Liver (tissue), 9 donors: ENCODE measurements around the gene SLC16A7. TPM values are rescaled to one million over a fixed set of nuclear protein-coding genes. Genes with fewer than 3 reads are reported as not detected.

Source experiments
- DNase-seq: peaks from one replicate; pipeline ENCODE4 v3.0.0-alpha.2; 2017; ENCODE audit warnings: low spot score
- H3K27ac ChIP-seq, 2 donors: one replicate each; pipeline ENCODE4 v1.7.0; 2013; ENCODE audit warnings: inconsistent platforms in 2 of 2, low read length in 2 of 2, control low read depth in 1 of 2, low read depth in 1 of 2, mild to moderate bottlenecking in 1 of 2
- H3K27me3 ChIP-seq, 4 donors: one replicate each; pipeline versions ENCODE4 v1.6.1 to v1.7.0; 2013; ENCODE audit warnings: low read length in 3 of 4, inconsistent platforms in 1 of 4, mild to moderate bottlenecking in 1 of 4, moderate library complexity in 1 of 4; ENCODE audit not compliant: control insufficient read depth in 4 of 4, insufficient read depth in 4 of 4
- H3K36me3 ChIP-seq, 4 donors: one replicate each; pipeline versions ENCODE4 v1.6.1 to v1.7.0; 2013; ENCODE audit warnings: low read length in 3 of 4, mild to moderate bottlenecking in 3 of 4, low read depth in 1 of 4, moderate library complexity in 1 of 4; ENCODE audit not compliant: control insufficient read depth in 4 of 4, insufficient read depth in 3 of 4
- H3K4me1 ChIP-seq, 4 donors: one replicate each; pipeline versions ENCODE4 v1.6.1 to v1.7.0; 2013; ENCODE audit warnings: low read length in 3 of 4, mild to moderate bottlenecking in 3 of 4, moderate library complexity in 1 of 4; ENCODE audit not compliant: control insufficient read depth in 4 of 4, insufficient read depth in 4 of 4
- H3K4me3 ChIP-seq, 3 donors: one replicate each; pipeline versions ENCODE4 v1.6.1 to v1.7.0; 2013; ENCODE audit warnings: low read length in 3 of 3, control low read depth in 1 of 3, low read depth in 1 of 3, mild to moderate bottlenecking in 1 of 3
- H3K9ac ChIP-seq, 2 donors: one replicate each; pipeline ENCODE4 v1.7.0; 2013; ENCODE audit warnings: low read length in 2 of 2, mild to moderate bottlenecking in 2 of 2, moderate library complexity in 2 of 2, control low read depth in 1 of 2, low read depth in 1 of 2
- H3K9me3 ChIP-seq, 4 donors: one replicate each; pipeline versions ENCODE4 v1.6.1 to v1.7.0; 2013; ENCODE audit warnings: low read length in 3 of 4; ENCODE audit not compliant: control insufficient read depth in 4 of 4
- EGR1 ChIP-seq, 2 donors: IDR thresholded peaks; 2 replicates each; pipeline ENCODE4 v1.6.1; 2016 to 2018; ENCODE audit warnings: antibody characterized with exemption in 2 of 2, low read depth in 2 of 2
- FOXA1 ChIP-seq: IDR thresholded peaks from 2 replicates; pipeline ENCODE4 v1.6.1; 2016; ENCODE audit warnings: antibody characterized with exemption
- FOXA2 ChIP-seq: IDR thresholded peaks from 2 replicates; pipeline ENCODE4 v1.6.1; 2016; ENCODE audit warnings: antibody characterized with exemption
- GABPA ChIP-seq, 2 donors: IDR thresholded peaks in 1 of 2; conservative IDR thresholded peaks in 1 of 2; 2 replicates each; pipeline ENCODE4 v1.6.1; 2016; ENCODE audit warnings: antibody characterized with exemption in 2 of 2, mild to moderate bottlenecking in 1 of 2, moderate library complexity in 1 of 2
- HNF4A ChIP-seq, 2 donors: conservative IDR thresholded peaks; 2 replicates each; pipeline ENCODE4 v1.6.1; 2016; ENCODE audit warnings: antibody characterized with exemption in 2 of 2, mild to moderate bottlenecking in 2 of 2
- HNF4G ChIP-seq: IDR thresholded peaks from 2 replicates; pipeline ENCODE4 v1.6.1; 2016; ENCODE audit warnings: antibody characterized with exemption
- JUND ChIP-seq, 2 donors: IDR thresholded peaks; 2 replicates each; pipeline ENCODE4 v1.6.1; 2016; ENCODE audit warnings: antibody characterized with exemption in 2 of 2
- NR2F2 ChIP-seq: IDR thresholded peaks from 2 replicates; pipeline ENCODE4 v1.6.1; 2016; ENCODE audit warnings: antibody characterized with exemption
- RAD21 ChIP-seq, 2 donors: IDR thresholded peaks; 2 replicates each; pipeline ENCODE4 v1.6.1; 2016; ENCODE audit warnings: antibody characterized with exemption in 2 of 2, mild to moderate bottlenecking in 2 of 2
- SP1 ChIP-seq: IDR thresholded peaks from 2 replicates; pipeline ENCODE4 v1.6.1; 2018; ENCODE audit warnings: antibody characterized with exemption, mild to moderate bottlenecking
- YY1 ChIP-seq: IDR thresholded peaks from 2 replicates; pipeline ENCODE4 v1.6.1; 2016; ENCODE audit warnings: antibody characterized with exemption, mild to moderate bottlenecking
- WGBS: extraction: QIAGEN DNeasy Blood & Tissue Kit; methylation state at CpG from one replicate; pipeline ENCODE4 v1.1.7; 2013; 5-methylcytosine and 5-hydroxymethylcytosine counted together
- polyA plus RNA-seq, 2 donors: library from polyadenylated mRNA; stranded (reverse) in 1 of 2; unstranded in 1 of 2; fragments of 200-250 nt in 1 of 2; fragments of >200 nt in 1 of 2; fragmentation: Nextera tagmentation in 1 of 2; extraction: Ambion mirVana in 1 of 2; gene quantifications; one replicate each; pipeline versions ENCODE4 v1.2.1 to v1.2.3, GENCODE V29; 2013 to 2015
- total RNA-seq, 2 donors: library from RNA; depleted of rRNA; stranded (reverse); fragments of >200 nt; gene quantifications; one replicate each; pipeline ENCODE4 v1.2.3, GENCODE V29; 2014
- TF ChIP-seq, protein P1 (sequence below): IDR thresholded peaks from 2 replicates; pipeline ENCODE4 v1.6.1; 2016; ENCODE audit warnings: antibody characterized with exemption
- TF ChIP-seq, protein P2 (sequence below): IDR thresholded peaks from 2 replicates; pipeline ENCODE4 v1.6.1; 2016; ENCODE audit warnings: antibody characterized with exemption, mild to moderate bottlenecking
- TF ChIP-seq, protein P3 (sequence below): IDR thresholded peaks from 2 replicates; pipeline ENCODE4 v1.6.1; 2016; ENCODE audit warnings: antibody characterized with exemption
- TF ChIP-seq, protein P4 (sequence below): IDR thresholded peaks from 2 replicates; pipeline ENCODE4 v1.6.1; 2016; ENCODE audit warnings: antibody characterized with exemption
- TF ChIP-seq, protein P5 (sequence below): fragments of 150-350 bp; IDR thresholded peaks from 2 replicates; pipeline ENCODE4 v1.5.1; 2017; ENCODE audit warnings: improper control_type of control experiment, low read depth, low read length; ENCODE audit not compliant: missing input control
- donor health status: healthy.
- donor health status: healthy.
- donor health status: healthy.
- donor health status: healthy.
- donor health status: healthy.

The SLC16A7 gene
- total and polyA plus RNA-seq, 4 donors, result 3.0 to 24.0 (median 12.1) TPM

DNA sequence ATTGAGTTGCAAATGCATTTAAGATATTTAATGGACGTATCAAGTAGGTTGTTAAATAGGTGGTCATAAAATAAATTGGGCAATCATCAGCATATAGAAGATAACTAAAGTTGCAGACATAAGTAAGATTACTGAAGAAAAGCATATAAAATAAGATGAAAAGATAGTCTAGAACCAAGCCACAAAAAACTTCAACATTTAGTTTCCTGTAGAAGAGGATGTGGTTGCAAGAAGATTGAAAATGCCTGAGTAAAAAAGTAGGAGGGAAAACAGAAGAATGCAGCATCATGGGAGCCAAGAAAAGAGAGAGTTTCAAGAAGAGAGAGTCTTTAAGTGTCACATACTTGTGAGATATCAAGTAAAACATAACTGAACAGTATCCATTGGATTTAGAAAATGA lies 17.6 kb upstream of the SLC16A7 start:
- H3K4me1 ChIP-seq, result no peaks in the 10 kb centered on the region
- H3K27ac ChIP-seq, result no peak overlapping the region
- H3K36me3 ChIP-seq, result no peaks in the 10 kb centered on the region
- DNase-seq, result no peak
- H3K9ac ChIP-seq, result no peak overlapping the region
- no peak for TF ChIP-seq FOXA2
- no peak for TF ChIP-seq RAD21 (IDR thresholded peaks at IDR 0.05)
- TF ChIP-seq HNF4G, result no peak
- TF ChIP-seq JUND (IDR thresholded peaks at IDR 0.05), result no peak
- no peak for TF ChIP-seq EGR1 (IDR thresholded peaks at IDR 0.05; ENCODE audit: low read depth in 2 of 2)
- TF ChIP-seq, protein P1, sequence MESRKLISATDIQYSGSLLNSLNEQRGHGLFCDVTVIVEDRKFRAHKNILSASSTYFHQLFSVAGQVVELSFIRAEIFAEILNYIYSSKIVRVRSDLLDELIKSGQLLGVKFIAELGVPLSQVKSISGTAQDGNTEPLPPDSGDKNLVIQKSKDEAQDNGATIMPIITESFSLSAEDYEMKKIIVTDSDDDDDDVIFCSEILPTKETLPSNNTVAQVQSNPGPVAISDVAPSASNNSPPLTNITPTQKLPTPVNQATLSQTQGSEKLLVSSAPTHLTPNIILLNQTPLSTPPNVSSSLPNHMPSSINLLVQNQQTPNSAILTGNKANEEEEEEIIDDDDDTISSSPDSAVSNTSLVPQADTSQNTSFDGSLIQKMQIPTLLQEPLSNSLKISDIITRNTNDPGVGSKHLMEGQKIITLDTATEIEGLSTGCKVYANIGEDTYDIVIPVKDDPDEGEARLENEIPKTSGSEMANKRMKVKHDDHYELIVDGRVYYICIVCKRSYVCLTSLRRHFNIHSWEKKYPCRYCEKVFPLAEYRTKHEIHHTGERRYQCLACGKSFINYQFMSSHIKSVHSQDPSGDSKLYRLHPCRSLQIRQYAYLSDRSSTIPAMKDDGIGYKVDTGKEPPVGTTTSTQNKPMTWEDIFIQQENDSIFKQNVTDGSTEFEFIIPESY, result no peak
- no peak for TF ChIP-seq YY1
- TF ChIP-seq, protein P2, sequence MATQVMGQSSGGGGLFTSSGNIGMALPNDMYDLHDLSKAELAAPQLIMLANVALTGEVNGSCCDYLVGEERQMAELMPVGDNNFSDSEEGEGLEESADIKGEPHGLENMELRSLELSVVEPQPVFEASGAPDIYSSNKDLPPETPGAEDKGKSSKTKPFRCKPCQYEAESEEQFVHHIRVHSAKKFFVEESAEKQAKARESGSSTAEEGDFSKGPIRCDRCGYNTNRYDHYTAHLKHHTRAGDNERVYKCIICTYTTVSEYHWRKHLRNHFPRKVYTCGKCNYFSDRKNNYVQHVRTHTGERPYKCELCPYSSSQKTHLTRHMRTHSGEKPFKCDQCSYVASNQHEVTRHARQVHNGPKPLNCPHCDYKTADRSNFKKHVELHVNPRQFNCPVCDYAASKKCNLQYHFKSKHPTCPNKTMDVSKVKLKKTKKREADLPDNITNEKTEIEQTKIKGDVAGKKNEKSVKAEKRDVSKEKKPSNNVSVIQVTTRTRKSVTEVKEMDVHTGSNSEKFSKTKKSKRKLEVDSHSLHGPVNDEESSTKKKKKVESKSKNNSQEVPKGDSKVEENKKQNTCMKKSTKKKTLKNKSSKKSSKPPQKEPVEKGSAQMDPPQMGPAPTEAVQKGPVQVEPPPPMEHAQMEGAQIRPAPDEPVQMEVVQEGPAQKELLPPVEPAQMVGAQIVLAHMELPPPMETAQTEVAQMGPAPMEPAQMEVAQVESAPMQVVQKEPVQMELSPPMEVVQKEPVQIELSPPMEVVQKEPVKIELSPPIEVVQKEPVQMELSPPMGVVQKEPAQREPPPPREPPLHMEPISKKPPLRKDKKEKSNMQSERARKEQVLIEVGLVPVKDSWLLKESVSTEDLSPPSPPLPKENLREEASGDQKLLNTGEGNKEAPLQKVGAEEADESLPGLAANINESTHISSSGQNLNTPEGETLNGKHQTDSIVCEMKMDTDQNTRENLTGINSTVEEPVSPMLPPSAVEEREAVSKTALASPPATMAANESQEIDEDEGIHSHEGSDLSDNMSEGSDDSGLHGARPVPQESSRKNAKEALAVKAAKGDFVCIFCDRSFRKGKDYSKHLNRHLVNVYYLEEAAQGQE, result no peak
- TF ChIP-seq SP1, result no peak
- no peaks in the 10 kb centered on the region for H3K9me3 ChIP-seq
- H3K27me3 ChIP-seq, result no peaks in the 10 kb centered on the region
- no peak overlapping the region for H3K4me3 ChIP-seq
- 79% methylated on average over 1 of the region's 1 CpG for WGBS

DNA sequence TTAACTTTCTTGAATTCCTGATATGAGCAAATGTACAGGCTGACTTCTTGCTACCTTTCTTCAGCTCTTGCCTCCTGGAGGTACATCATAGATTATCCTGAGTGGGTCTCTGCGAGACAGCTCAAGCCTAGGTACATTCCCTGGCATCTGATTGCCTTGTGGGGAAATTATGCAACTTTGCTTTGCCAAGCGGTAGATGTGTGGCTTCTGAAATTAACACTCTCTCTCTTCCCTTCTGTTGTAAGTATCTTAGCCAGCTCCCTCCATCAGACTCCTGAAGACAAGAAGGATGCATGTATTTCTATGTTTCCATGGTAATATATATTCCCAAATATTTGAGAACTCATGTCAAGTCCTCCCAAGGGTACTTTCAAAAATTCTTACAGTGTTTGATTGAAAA lies 16.2 kb upstream of the SLC16A7 start:
- Histone ChIP-seq H3K4me1 (no peaks in the 10 kb centered on the region), H3K9ac (no peak overlapping the region), H3K36me3 (no peaks in the 10 kb centered on the region), H3K4me3 (no peak overlapping the region), H3K27me3 (no peaks in the 10 kb centered on the region), H3K27ac (no peak overlapping the region), H3K9me3 (no peaks in the 10 kb centered on the region)
- WGBS, result 86% methylated on average over 2 of the region's 2 CpGs
- TF ChIP-seq HNF4G (no peak), EGR1 (IDR thresholded peaks at IDR 0.05; ENCODE audit: low read depth in 2 of 2) (no peak), FOXA1 (no peak), FOXA2 (no peak), HNF4A (conservative IDR thresholded peaks at IDR 0.05) (no peak), JUND (IDR thresholded peaks at IDR 0.05) (no peak), GABPA (IDR thresholded peaks at IDR 0.05 in 1 of 2, conservative IDR thresholded peaks at IDR 0.05 in 1 of 2) (no peak), RAD21 (IDR thresholded peaks at IDR 0.05) (no peak), YY1 (no peak), SP1 (no peak), NR2F2 (no peak)
- TF ChIP-seq, protein P3, sequence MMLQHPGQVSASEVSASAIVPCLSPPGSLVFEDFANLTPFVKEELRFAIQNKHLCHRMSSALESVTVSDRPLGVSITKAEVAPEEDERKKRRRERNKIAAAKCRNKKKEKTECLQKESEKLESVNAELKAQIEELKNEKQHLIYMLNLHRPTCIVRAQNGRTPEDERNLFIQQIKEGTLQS, result no peak
- TF ChIP-seq, protein P4, sequence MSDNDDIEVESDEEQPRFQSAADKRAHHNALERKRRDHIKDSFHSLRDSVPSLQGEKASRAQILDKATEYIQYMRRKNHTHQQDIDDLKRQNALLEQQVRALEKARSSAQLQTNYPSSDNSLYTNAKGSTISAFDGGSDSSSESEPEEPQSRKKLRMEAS, result no peak
- TF ChIP-seq, protein P5, sequence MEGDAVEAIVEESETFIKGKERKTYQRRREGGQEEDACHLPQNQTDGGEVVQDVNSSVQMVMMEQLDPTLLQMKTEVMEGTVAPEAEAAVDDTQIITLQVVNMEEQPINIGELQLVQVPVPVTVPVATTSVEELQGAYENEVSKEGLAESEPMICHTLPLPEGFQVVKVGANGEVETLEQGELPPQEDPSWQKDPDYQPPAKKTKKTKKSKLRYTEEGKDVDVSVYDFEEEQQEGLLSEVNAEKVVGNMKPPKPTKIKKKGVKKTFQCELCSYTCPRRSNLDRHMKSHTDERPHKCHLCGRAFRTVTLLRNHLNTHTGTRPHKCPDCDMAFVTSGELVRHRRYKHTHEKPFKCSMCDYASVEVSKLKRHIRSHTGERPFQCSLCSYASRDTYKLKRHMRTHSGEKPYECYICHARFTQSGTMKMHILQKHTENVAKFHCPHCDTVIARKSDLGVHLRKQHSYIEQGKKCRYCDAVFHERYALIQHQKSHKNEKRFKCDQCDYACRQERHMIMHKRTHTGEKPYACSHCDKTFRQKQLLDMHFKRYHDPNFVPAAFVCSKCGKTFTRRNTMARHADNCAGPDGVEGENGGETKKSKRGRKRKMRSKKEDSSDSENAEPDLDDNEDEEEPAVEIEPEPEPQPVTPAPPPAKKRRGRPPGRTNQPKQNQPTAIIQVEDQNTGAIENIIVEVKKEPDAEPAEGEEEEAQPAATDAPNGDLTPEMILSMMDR, result no peak
- TF ChIP-seq, protein P1, result no peak
- DNase-seq, result no peak
